GDM1 (cell line): ENCODE data around the gene PCDHB13.
"Not testable (repeated sequence)": the region's sequence is repeated elsewhere in the genome, so short reads cannot be mapped to it uniquely, and the experiment has no call there.

ENCODE experiments used
- DNase-seq: peaks from one replicate; lab custom pipeline; 2025; lab: John Stamatoyannopoulos, UW

Gene PCDHB13

DNA sequence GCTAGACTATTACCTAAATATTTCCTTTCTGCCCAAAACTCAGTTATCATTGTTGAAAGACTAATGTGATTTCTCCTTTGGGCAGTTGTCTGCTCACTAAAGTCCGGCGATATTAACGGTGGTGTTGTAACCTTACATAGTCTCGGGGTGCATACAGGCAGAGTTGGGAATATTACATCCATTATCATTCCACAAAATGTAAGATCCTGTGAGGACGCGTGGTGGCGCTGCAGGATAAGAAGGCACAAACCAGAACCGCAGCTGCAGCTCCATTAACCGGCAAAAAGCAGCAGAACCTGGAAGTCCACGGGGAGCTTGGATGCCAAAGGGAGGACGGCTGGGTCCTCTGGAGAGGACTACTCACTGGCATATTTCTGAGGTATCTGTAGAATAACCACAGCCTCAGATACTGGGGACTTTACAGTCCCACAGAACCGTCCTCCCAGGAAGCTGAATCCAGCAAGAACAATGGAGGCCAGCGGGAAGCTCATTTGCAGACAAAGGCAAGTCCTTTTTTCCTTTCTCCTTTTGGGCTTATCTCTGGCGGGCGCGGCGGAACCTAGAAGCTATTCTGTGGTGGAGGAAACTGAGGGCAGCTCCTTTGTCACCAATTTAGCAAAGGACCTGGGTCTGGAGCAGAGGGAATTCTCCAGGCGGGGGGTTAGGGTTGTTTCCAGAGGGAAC, at the start of gene PCDHB13:
TSS of gene PCDHB13 (plus strand) at position 264 of the 684 bp plus-strand sequence. CDS start at position 469, 205 bp downstream.
- not testable (repeated sequence) for DNase-seq

DNA sequence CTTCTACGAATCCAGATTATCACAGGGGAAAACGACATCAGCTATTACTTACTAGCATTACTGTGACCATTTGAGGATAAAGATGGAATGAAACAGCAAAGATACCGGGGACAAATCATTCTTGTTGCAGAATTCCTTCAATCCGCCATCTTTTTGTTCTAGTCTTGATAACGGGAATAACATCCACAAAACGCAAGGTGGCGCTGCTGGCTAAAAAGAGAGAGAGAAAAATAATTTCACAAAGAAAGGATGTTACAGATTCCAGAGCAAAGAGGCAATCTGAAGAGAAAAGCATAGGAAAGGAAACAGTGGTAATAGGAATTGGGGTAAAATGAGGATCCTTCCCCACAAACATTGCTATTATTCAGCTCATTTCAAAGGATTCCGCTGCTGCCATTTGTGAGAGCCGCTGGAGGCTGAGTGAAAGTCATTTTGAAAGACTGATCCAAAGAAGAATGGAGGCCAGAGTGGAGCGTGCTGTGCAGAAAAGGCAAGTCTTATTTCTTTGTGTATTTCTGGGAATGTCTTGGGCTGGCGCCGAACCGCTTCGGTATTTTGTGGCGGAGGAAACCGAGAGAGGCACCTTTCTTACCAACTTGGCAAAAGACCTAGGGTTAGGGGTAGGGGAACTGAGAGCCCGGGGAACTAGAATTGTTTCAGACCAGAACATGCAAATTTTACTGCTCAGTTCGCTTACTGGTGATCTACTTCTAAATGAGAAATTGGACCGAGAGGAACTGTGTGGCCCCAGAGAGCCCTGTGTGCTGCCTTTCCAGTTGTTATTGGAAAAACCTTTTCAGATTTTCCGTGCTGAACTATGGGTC, 41.1 kb upstream of the PCDHB13 start, which contains the start of gene PCDHB7:
TSS of gene PCDHB7 (plus strand) at position 264 of the 824 bp plus-strand sequence. CDS start at position 456, 192 bp downstream.
- DNase-seq: no peak

DNA sequence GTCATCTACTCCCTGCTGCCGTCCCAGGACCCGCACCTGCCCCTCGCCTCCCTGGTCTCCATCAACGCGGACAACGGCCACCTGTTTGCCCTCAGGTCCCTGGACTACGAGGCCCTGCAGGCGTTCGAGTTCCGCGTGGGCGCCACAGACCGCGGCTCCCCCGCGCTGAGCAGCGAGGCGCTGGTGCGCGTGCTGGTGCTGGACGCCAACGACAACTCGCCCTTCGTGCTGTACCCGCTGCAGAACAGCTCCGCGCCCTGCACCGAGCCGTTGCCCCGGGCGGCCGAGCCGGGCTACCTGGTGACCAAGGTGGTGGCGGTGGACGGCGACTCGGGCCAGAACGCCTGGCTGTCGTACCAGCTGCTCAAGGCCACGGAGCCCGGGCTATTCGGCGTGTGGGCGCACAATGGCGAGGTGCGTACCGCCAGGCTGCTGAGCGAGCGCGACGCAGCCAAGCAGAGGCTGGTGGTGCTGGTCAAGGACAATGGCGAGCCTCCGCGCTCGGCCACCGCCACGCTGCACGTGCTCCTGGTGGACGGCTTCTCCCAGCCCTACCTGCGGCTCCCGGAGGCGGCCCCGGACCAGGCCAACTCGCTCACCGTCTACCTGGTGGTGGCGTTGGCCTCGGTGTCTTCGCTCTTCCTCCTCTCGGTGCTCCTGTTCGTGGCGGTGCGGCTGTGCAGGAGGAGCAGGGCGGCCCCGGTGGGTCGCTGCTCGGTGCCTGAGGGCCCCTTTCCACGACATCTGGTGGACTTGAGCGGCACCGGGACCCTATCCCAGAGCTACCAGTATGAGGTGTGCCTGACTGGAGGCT, 39.2 kb upstream of the PCDHB13 start:
- DNase-seq: not testable (repeated sequence)

DNA sequence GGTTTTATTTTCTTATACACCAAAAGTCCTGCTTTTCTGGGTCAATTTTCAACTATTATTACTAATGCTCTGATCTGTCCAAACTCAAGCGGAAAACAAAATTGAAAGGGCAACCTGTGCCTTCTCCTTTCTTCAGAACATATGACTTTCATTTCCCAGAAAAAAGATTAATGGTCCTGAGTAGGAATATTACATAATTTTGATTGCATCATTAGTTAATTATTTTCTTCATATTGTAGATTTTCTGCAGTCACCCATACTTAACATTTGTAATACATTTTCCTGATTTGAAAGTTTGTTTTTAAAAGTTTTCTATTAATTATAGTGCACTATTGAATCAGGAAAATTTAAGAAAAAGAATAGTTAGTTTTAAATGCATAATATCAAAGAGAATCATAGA, 37.8 kb upstream of the PCDHB13 start:
- DNase-seq: no peak

DNA sequence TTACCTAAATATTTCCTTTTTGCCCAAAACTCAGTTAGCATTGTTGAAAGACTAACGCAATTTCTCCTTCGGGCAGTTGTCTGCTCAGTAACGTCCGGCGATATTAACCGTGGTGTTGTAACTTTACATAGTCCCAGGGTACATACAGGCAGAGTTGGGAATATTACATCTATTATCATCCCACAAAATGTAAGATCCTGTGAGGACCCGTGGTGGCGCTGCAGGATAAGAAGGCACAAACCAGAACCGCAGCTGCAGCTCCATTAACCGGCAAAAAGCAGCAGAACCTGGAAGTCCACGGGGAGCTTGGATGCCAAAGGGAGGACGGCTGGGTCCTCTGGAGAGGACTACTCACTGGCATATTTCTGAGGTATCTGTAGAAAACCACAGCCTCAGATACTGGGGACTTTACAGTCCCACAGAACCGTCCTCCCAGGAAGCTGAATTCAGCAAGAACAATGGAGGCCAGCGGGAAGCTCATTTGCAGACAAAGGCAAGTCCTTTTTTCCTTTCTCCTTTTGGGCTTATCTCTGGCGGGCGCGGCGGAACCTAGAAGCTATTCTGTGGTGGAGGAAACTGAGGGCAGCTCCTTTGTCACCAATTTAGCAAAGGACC, 36.0 kb upstream of the PCDHB13 start, which contains the start of gene PCDHB8:
TSS of gene PCDHB8 (plus strand) at position 214 of the 615 bp plus-strand sequence. CDS start at position 459, 245 bp downstream.
- not testable (repeated sequence) for DNase-seq

DNA sequence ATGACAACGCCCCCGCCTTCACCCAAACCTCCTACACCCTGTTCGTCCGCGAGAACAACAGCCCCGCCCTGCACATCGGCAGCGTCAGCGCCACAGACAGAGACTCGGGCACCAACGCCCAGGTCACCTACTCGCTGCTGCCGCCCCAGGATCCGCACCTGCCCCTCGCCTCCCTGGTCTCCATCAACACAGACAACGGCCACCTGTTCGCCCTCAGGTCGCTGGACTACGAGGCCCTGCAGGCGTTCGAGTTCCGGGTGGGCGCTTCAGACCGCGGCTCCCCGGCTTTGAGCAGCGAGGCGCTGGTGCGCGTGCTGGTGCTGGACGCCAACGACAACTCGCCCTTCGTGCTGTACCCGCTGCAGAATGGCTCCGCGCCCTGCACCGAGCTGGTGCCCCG, 34.3 kb upstream of the PCDHB13 start:
- DNase-seq: not testable (repeated sequence)

DNA sequence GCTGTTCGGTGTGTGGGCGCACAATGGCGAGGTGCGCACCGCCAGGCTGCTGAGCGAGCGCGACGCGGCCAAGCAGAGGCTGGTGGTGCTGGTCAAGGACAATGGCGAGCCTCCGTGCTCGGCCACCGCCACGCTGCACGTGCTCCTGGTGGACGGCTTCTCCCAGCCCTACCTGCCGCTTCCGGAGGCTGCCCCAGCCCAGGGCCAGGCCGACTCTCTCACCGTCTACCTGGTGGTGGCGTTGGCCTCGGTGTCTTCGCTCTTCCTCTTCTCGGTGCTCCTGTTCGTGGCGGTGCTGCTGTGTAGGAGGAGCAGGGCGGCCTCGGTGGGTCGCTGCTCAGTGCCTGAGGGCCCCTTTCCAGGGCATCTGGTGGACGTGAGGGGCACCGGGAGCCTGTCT, 33.8 kb upstream of the PCDHB13 start:
- DNase-seq: not testable (repeated sequence)

DNA sequence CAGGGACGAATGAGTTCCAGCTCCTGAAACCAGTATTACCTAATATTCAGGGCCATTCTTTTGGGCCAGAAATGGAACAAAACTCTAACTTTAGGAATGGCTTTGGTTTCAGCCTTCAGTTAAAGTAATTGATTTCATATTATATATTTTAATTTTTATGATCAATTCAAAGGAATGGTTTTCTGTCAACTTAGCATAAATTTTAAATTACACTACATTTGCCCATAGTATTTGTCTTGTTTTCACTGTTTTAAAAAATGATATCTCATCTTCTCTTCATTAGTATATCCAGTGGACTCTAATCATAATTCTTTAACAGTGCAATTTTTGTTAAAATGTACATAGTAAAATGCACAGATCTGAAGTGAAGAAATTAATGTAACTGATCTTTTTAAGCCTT, 33.4 kb upstream of the PCDHB13 start:
- no peak for DNase-seq

DNA sequence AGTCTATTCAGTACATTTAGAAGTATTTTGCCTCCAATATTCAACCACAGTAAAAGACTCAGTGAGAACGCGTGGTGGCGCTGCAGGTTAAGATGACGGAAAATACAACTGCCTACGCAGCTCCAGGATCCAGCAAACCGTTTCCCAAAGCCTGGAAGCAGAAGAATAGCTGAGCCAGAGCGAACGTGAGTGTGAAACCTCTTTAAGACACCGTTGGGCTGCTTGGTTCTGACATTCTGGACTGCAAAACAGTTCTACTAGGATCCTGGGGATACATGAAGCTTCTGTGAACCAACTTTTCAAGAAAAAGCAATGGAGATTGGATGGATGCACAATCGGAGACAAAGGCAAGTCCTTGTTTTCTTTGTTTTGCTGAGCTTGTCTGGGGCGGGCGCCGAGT, 31.5 kb upstream of the PCDHB13 start, which contains the start of gene PCDHB16:
TSS of gene PCDHB16 (plus strand) at position 140 of the 400 bp plus-strand sequence. CDS start at position 313, 173 bp downstream.
- no peak for DNase-seq

DNA sequence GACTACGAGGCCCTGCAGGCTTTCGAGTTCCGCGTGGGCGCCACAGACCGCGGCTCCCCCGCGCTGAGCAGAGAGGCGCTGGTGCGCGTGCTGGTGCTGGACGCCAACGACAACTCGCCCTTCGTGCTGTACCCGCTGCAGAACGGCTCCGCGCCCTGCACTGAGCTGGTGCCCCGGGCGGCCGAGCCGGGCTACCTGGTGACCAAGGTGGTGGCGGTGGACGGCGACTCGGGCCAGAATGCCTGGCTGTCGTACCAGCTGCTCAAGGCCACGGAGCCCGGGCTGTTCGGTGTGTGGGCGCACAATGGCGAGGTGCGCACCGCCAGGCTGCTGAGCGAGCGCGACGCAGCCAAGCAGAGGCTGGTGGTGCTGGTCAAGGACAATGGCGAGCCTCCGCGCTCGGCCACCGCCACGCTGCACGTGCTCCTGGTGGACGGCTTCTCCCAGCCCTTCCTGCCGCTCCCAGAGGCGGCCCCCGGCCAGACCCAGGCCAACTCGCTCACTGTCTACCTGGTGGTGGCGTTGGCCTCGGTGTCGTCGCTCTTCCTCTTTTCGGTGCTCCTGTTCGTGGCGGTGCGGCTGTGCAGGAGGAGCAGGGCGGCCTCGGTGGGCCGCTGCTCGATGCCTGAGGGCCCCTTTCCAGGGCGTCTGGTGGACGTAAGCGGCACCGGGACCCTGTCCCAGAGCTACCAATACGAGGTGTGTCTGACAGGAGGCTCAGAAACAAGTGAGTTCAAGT, 29.4 kb upstream of the PCDHB13 start:
- not testable (repeated sequence) for DNase-seq

DNA sequence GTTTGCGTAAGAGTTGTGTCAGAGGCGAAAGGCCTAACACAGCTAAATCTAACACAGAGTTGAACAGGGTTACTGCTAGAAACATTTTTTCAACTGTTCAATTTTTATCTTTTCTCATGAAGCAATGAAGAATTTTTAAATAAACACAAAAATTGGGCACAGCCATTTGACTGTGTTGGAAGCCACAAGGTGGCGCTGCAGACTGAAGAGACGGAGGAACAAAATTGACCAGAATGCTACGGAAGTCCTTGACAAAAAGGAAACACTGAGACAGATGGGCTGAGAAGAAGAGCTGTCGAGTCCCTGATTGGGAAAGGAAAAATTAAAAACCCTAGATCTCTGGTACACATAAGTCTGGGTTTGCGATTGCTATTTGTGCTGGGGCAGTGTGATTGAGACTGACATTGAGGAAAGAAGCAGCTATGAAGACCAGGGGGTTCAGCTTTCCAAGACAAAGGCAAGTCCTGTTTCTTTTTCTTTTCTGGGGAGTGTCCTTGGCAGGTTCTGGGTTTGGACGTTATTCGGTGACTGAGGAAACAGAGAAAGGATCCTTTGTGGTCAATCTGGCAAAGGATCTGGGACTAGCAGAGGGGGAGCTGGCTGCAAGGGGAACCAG, 26.7 kb upstream of the PCDHB13 start, which contains the start of gene PCDHB9:
TSS of gene PCDHB9 (plus strand) at position 265 of the 616 bp plus-strand sequence. CDS start at position 423, 158 bp downstream.
- peak; percentile 46 for DNase-seq

DNA sequence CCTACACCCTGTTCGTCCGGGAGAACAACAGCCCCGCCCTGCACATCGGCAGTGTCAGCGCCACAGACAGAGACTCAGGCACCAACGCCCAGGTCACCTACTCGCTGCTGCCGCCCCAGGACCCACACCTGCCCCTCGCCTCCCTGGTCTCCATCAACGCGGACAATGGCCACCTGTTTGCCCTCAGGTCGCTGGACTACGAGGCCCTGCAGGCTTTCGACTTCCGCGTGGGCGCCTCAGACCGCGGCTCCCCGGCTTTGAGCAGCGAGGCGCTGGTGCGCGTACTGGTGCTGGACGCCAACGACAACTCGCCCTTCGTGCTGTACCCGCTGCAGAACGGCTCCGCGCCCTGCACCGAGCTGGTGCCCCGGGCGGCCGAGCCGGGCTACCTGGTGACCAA, 25.0 kb upstream of the PCDHB13 start:
- DNase-seq: not testable (repeated sequence)

DNA sequence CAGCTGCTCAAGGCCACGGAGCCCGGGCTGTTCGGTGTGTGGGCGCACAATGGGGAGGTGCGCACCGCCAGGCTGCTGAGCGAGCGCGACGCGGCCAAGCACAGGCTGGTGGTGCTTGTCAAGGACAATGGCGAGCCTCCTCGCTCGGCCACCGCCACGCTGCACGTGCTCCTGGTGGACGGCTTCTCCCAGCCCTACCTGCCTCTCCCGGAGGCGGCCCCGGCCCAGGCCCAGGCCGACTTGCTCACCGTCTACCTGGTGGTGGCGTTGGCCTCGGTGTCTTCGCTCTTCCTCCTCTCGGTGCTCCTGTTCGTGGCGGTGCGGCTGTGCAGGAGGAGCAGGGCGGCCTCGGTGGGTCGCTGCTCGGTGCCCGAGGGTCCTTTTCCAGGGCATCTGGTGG, 24.6 kb upstream of the PCDHB13 start:
- DNase-seq: not testable (repeated sequence)

DNA sequence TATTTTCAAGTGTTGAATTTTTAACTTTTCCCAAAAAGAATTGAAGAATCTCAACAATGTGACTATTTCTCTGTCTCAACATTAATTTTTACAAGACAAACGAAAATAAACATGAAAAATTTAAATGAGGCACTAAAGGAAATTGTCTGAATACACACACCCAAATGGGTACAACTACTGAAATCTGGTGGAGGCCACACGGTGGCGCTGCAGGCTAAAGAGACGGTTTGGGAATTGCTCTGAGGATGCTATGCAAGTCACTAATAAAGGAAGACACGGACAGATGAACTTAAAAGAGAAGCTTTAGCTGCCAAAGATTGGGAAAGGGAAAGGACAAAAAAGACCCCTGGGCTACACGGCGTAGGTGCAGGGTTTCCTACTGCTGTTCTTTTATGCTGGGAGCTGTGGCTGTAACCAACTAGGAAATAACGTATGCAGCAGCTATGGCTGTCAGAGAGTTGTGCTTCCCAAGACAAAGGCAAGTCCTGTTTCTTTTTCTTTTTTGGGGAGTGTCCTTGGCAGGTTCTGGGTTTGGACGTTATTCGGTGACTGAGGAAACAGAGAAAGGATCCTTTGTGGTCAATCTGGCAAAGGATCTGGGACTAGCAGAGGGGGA, 21.5 kb upstream of the PCDHB13 start, which contains the start of gene PCDHB10:
TSS of gene PCDHB10 (plus strand) at position 244 of the 616 bp plus-strand sequence. CDS start at position 444, 200 bp downstream.
- DNase-seq: peak; percentile 16

DNA sequence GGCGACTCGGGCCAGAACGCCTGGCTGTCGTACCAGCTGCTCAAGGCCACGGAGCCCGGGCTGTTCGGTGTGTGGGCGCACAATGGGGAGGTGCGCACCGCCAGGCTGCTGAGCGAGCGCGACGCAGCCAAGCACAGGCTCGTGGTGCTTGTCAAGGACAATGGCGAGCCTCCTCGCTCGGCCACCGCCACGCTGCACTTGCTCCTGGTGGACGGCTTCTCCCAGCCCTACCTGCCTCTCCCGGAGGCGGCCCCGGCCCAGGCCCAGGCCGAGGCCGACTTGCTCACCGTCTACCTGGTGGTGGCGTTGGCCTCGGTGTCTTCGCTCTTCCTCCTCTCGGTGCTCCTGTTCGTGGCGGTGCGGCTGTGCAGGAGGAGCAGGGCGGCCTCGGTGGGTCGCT, 19.4 kb upstream of the PCDHB13 start:
- not testable (repeated sequence) for DNase-seq

DNA sequence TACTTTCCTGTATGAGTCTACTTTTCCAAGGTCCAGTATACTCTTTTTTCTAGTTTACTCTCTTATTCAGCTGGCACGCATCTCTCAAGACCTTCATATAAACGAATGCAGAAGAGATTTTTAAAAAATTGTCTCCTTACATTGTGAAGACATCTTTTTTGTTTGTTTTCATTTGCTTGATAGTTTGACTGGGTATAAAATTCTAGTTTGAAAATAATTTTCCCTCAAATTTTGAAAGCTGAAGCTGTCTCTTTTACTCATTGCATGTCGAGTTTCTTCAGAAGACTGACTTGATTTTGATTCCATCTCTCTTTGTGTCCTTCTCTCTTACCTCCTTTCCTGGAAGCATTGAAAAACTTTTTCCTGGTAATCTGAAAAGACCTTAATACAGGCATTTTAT, 17.4 kb upstream of the PCDHB13 start:
- DNase-seq: no peak

DNA sequence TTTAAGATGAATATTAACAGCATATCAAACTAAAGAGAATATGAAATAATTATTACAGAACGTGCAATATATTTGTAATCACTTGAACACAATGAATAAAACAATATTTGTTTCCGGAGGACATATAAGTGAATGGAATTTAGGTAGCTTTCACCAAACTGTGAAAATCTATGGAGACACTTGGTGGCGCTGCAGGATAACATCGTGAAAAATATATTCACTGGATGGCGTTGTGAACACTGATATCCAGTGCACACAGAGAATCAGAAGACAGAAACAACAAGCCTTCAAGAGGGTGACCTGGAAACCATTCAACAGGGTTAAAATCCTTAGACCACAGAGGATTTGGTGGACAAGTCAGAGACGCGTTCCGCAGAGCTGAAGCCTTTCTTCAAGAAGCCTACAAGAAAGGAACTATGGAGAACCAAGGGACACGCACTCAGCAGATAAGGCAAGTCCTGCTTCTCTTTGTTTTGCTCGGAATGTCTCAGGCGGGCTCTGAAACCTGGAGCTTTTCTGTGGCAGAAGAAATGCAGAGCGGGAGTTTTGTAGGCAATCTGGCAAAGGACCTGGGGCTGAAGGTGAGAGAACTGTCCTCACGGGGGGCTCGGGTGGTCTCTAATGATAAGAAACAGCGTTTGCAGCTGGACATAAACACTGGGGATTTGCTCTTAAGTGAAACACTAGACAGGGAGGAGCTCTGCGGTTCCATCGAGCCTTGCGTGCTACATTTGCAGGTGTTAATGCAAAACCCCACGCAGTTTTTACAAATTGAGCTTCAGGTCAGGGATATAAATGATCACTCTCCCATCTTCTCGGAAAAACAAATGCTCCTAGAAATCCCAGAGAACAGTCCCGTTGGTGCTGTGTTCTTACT, 14.1 kb upstream of the PCDHB13 start, which contains the start of gene PCDHB11:
TSS of gene PCDHB11 (plus strand) at position 269 of the 877 bp plus-strand sequence. CDS start at position 417, 148 bp downstream.
- no peak for DNase-seq

DNA sequence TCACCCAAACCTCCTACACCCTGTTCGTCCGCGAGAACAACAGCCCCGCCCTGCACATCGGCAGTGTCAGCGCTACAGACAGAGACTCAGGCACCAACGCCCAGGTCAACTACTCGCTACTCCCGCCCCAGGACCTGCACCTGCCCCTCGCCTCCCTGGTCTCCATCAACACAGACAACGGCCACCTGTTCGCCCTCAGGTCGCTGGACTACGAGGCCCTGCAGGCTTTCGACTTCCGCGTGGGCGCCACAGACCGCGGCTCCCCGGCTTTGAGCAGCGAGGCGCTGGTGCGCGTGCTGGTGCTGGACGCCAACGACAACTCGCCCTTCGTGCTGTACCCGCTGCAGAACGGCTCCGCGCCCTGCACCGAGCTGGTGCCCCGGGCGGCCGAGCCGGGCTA, 12.6 kb upstream of the PCDHB13 start:
- not testable (repeated sequence) for DNase-seq
